ENCODE measurements around the gene G6PC3.

- TF ChIP-seq CTCF (tag by site-specific recombination; IDR thresholded peaks at IDR 0.05) (peak; percentile 47; the same call in 1 of the 2 replicates), ZNF24 (tag by site-specific recombination; IDR thresholded peaks at IDR 0.05) (no peak)
These were observed 34.9 kb downstream of the G6PC3 start for GRCh38 chr17:44105483-44105882.
